ENCODE data around the gene ANGPTL8. TPM values are rescaled to one million over a fixed set of nuclear protein-coding genes. Genes with fewer than 3 reads are reported as not detected.
A peak's percentile ranks its signal among the peaks of the same experiment; 100 is the strongest.

Gene ANGPTL8
- total and polyA plus RNA-seq, 4 donors, result 32.4 to 107 (median 67.6) TPM

- Histone ChIP-seq H3K27ac (ENCODE audit: low read depth in 1 of 2, low read length in 2 of 2) (peak overlapping the region in 1 of 2 donors; percentile 50), H3K9me3 (ENCODE audit: control insufficient read depth in 4 of 4, low read length in 3 of 4) (no peaks in the 10 kb centered on the region), H3K36me3 (ENCODE audit: control insufficient read depth in 4 of 4, insufficient read depth in 3 of 4, low read depth in 1 of 4, low read length in 3 of 4) (no peaks in the 10 kb centered on the region), H3K4me1 (ENCODE audit: control insufficient read depth in 4 of 4, insufficient read depth in 4 of 4, low read length in 3 of 4) (peaks cover 0 to under 1% (median 0%) of the 10 kb centered on the region in 4 donors), H3K9ac (ENCODE audit: low read depth in 1 of 2, low read length in 2 of 2) (no peak overlapping the region), H3K27me3 (ENCODE audit: control insufficient read depth in 4 of 4, insufficient read depth in 4 of 4, low read length in 3 of 4) (no peaks in the 10 kb centered on the region), H3K4me3 (ENCODE audit: low read depth in 1 of 3, low read length in 3 of 3) (no peak overlapping the region)
- no peak for TF ChIP-seq ZBTB33 (IDR thresholded peaks at IDR 0.05)
- TF ChIP-seq RXRA (IDR thresholded peaks at IDR 0.05), result peak in 1 of 2 donors; percentile 7
- WGBS, result 83% methylated on average over 11 of the region's 11 CpGs
- no peak for DNase-seq (ENCODE audit: low spot score)
Measured at GRCh38 chr19:11251650-11252314, 12.4 kb downstream of the ANGPTL8 start.

GRCh38 chr19:11252665-11253355 is 13.4 kb downstream of the ANGPTL8 start:
- peak overlapping the region in 1 of 2 donors; percentile 13 for H3K27ac ChIP-seq (ENCODE audit: low read depth in 1 of 2, low read length in 2 of 2)
- no peaks in the 10 kb centered on the region for H3K9me3 ChIP-seq (ENCODE audit: control insufficient read depth in 4 of 4, low read length in 3 of 4)
- DNase-seq (ENCODE audit: low spot score), result no peak
- no peak overlapping the region for H3K4me3 ChIP-seq (ENCODE audit: low read depth in 1 of 3, low read length in 3 of 3)
- WGBS, result 93% methylated on average over 19 of the region's 19 CpGs
- H3K27me3 ChIP-seq (ENCODE audit: control insufficient read depth in 4 of 4, insufficient read depth in 4 of 4, low read length in 3 of 4), result no peaks in the 10 kb centered on the region
- no peaks in the 10 kb centered on the region for H3K36me3 ChIP-seq (ENCODE audit: control insufficient read depth in 4 of 4, insufficient read depth in 3 of 4, low read depth in 1 of 4, low read length in 3 of 4)
- no peak overlapping the region for H3K9ac ChIP-seq (ENCODE audit: low read depth in 1 of 2, low read length in 2 of 2)
- no peaks in the 10 kb centered on the region for H3K4me1 ChIP-seq (ENCODE audit: control insufficient read depth in 4 of 4, insufficient read depth in 4 of 4, low read length in 3 of 4)
- TF ChIP-seq ATF3 (IDR thresholded peaks at IDR 0.05), result no peak
- no peak for TF ChIP-seq CTCF (IDR thresholded peaks at IDR 0.05; ENCODE audit: low read depth, low read length, missing input control)
- TF ChIP-seq HNF4G (IDR thresholded peaks at IDR 0.05), result no peak
- no peak for TF ChIP-seq FOXA1 (IDR thresholded peaks at IDR 0.05)

GRCh38 chr19:11254666-11255065 is 15.2 kb downstream of the ANGPTL8 start:
- TF ChIP-seq JUND (IDR thresholded peaks at IDR 0.05) (no peak), FOXA2 (IDR thresholded peaks at IDR 0.05) (no peak), CTCF (IDR thresholded peaks at IDR 0.05; ENCODE audit: low read depth, low read length, missing input control) (peak; percentile 15), RAD21 (IDR thresholded peaks at IDR 0.05) (peak; percentile 4 to 42)
- no peak overlapping the region for H3K4me3 ChIP-seq (ENCODE audit: low read depth in 1 of 3, low read length in 3 of 3)
- no peaks in the 10 kb centered on the region for H3K9me3 ChIP-seq (ENCODE audit: control insufficient read depth in 4 of 4, low read length in 3 of 4)
- H3K27me3 ChIP-seq (ENCODE audit: control insufficient read depth in 4 of 4, insufficient read depth in 4 of 4, low read length in 3 of 4), result no peaks in the 10 kb centered on the region
- H3K9ac ChIP-seq (ENCODE audit: low read depth in 1 of 2, low read length in 2 of 2), result no peak overlapping the region
- DNase-seq (ENCODE audit: low spot score), result no peak
- no peak overlapping the region for H3K27ac ChIP-seq (ENCODE audit: low read depth in 1 of 2, low read length in 2 of 2)
- H3K36me3 ChIP-seq (ENCODE audit: control insufficient read depth in 4 of 4, insufficient read depth in 3 of 4, low read depth in 1 of 4, low read length in 3 of 4), result no peaks in the 10 kb centered on the region
- 94% methylated on average over 5 of the region's 5 CpGs for WGBS
- H3K4me1 ChIP-seq (ENCODE audit: control insufficient read depth in 4 of 4, insufficient read depth in 4 of 4, low read length in 3 of 4), result no peaks in the 10 kb centered on the region
